H1 (cell line): ENCODE results near the gene CFAP97. TPM values are rescaled to one million over a fixed set of nuclear protein-coding genes. Genes with fewer than 3 reads are reported as not detected.

ENCODE experiments used
- CTCF ChIA-PET: fragments of 300-600 bp; sonication (Branson Sonifier 250); formaldehyde crosslinking; loops from one replicate; lab custom pipeline; 2021; ENCODE audit not compliant: partially characterized antibody; lab: Charles Lee
- POLR2A ChIA-PET: fragments of 300-600 bp; sonication (Branson Sonifier 250); formaldehyde crosslinking; loops from one replicate; lab custom pipeline; 2021; ENCODE audit warnings: inconsistent platforms; ENCODE audit not compliant: partially characterized antibody; lab: Charles Lee
- DNase-seq, 2 experiments: peaks; one replicate each; pipeline versions ENCODE4 v3.0.0 to v3.0.0-alpha.2; 2010 to 2022; ENCODE audit warnings: low spot score in 2 of 2, low read depth in 1 of 2, mixed read lengths in 1 of 2
- FAIRE-seq: peaks from 2 replicates; lab custom pipeline; 2011; peaks lifted over from hg19 to GRCh38; lab: Jason Lieb, UNC
- H2AFZ ChIP-seq: 2 replicates; pipeline ENCODE4 v1.8.1; 2012; ENCODE audit warnings: low read length, inconsistent platforms
- H2AK5ac ChIP-seq: 2 replicates; pipeline ENCODE4 v1.6.1; 2013; ENCODE audit warnings: low read depth, low read length
- H2BK120ac ChIP-seq: replicated peaks from 2 replicates; pipeline ENCODE3; 2013; ENCODE audit warnings: low read depth, low read length, inconsistent platforms
- H2BK12ac ChIP-seq: 2 replicates; pipeline ENCODE4 v1.6.1; 2013; ENCODE audit warnings: low read depth, low read length
- H2BK15ac ChIP-seq: 2 replicates; pipeline ENCODE4 v1.6.1; 2013; ENCODE audit warnings: low read length
- H2BK20ac ChIP-seq: 2 replicates; pipeline ENCODE4 v1.6.1; 2013; ENCODE audit warnings: low read length
- H2BK5ac ChIP-seq: 2 replicates; pipeline ENCODE4 v1.6.1; 2013; ENCODE audit warnings: low read depth, low read length
- H3K14ac ChIP-seq: 2 replicates; pipeline ENCODE4 v1.6.1; 2013; ENCODE audit warnings: inconsistent platforms; ENCODE audit not compliant: insufficient read length
- H3K18ac ChIP-seq: 2 replicates; pipeline ENCODE4 v1.6.1; 2013; ENCODE audit warnings: low read length; ENCODE audit errors: extremely low read depth
- H3K23ac ChIP-seq: 2 replicates; pipeline ENCODE4 v1.6.1; 2013; ENCODE audit warnings: inconsistent platforms; ENCODE audit not compliant: insufficient read length
- H3K23me2 ChIP-seq: 2 replicates; pipeline ENCODE4 v1.6.1; 2013; ENCODE audit warnings: low read depth, low read length
- H3K27ac ChIP-seq: 2 replicates; pipeline ENCODE4 v1.6.1; 2011; ENCODE audit warnings: low read depth, low read length, inconsistent platforms
- H3K27me3 ChIP-seq, 4 experiments: replicated peaks in 1 of 4; 1 replicate in 1 of 4; 2 replicates in 3 of 4; pipeline versions ENCODE4 v1.6.1 to v1.8.1; 2011 to 2013; ENCODE audit warnings: low read length in 3 of 4, mild to moderate bottlenecking in 3 of 4, inconsistent platforms in 2 of 4, mixed read lengths in 2 of 4, moderate library complexity in 1 of 4; ENCODE audit not compliant: control insufficient read depth in 3 of 4, insufficient read depth in 3 of 4; ENCODE audit errors: extremely low read depth in 1 of 4
- H3K36me3 ChIP-seq, 4 experiments: 2 replicates each; pipeline versions ENCODE4 v1.6.1 to v1.8.1; 2011 to 2013; ENCODE audit warnings: mild to moderate bottlenecking in 4 of 4, low read length in 3 of 4, moderate library complexity in 2 of 4, control low read depth in 1 of 4, inconsistent platforms in 1 of 4; ENCODE audit not compliant: insufficient read depth in 4 of 4, control insufficient read depth in 2 of 4
- H3K4ac ChIP-seq: replicated peaks from 2 replicates; pipeline ENCODE3; 2013; ENCODE audit warnings: low read length, low read depth, mixed read lengths, inconsistent platforms; ENCODE audit not compliant: insufficient read length
- H3K4me1 ChIP-seq, 4 experiments: replicated peaks in 1 of 4; 1 replicate in 1 of 4; 2 replicates in 3 of 4; pipeline versions ENCODE4 v1.6.1 to v1.8.1; 2011 to 2013; ENCODE audit warnings: low read length in 3 of 4, inconsistent platforms in 2 of 4, mixed read lengths in 1 of 4; ENCODE audit not compliant: insufficient read depth in 4 of 4, control insufficient read depth in 3 of 4
- H3K4me2 ChIP-seq, 2 experiments: 2 replicates each; pipeline versions ENCODE4 v1.6.1 to v1.8.1; 2011 to 2013; ENCODE audit warnings: low read depth in 2 of 2, low read length in 2 of 2, control low read depth in 1 of 2, inconsistent platforms in 1 of 2, mild to moderate bottlenecking in 1 of 2; ENCODE audit not compliant: insufficient read depth in 1 of 2
- H3K4me3 ChIP-seq, 4 experiments: fragments of 200-600, 300-600 bp in 1 of 4; sonication (generic), shearing (Covaris generic), sonication (Bioruptor Twin) in 1 of 4; 2 replicates each; pipeline versions ENCODE4 v1.5.1 to v1.8.1; 2011 to 2016; ENCODE audit warnings: low read length in 4 of 4, low read depth in 3 of 4, control low read depth in 2 of 4, inconsistent platforms in 2 of 4, mild to moderate bottlenecking in 2 of 4, mixed read lengths in 1 of 4, moderate library complexity in 1 of 4; ENCODE audit not compliant: insufficient read depth in 2 of 4; ENCODE audit errors: extremely low read depth in 1 of 4
- H3K56ac ChIP-seq: replicated peaks from 2 replicates; pipeline ENCODE3; 2013; ENCODE audit warnings: low read depth, mild to moderate bottlenecking, mixed read lengths, low read length, inconsistent platforms; ENCODE audit not compliant: insufficient read length
- H3K79me1 ChIP-seq: 2 replicates; pipeline ENCODE4 v1.6.1; 2013; ENCODE audit warnings: low read depth, low read length, control low read depth
- H3K79me2 ChIP-seq, 2 experiments: 2 replicates each; pipeline versions ENCODE4 v1.6.1 to v1.8.1; 2012 to 2013; ENCODE audit warnings: low read length in 2 of 2, mild to moderate bottlenecking in 2 of 2, inconsistent platforms in 1 of 2; ENCODE audit not compliant: insufficient read depth in 2 of 2, control insufficient read depth in 1 of 2
- H3K9ac ChIP-seq, 4 experiments: replicated peaks in 1 of 4; 1 replicate in 1 of 4; 2 replicates in 3 of 4; pipeline versions ENCODE4 v1.6.1 to v1.8.1; 2011 to 2013; ENCODE audit warnings: low read depth in 3 of 4, low read length in 3 of 4, control low read depth in 2 of 4, mild to moderate bottlenecking in 2 of 4, moderate library complexity in 2 of 4, inconsistent platforms in 1 of 4; ENCODE audit errors: extremely low read depth in 1 of 4
- H3K9me3 ChIP-seq, 2 experiments: 2 replicates each; pipeline versions ENCODE4 v1.6.1 to v1.8.1; 2012 to 2013; ENCODE audit warnings: mild to moderate bottlenecking in 2 of 2, moderate library complexity in 2 of 2, control low read depth in 1 of 2, inconsistent platforms in 1 of 2, low read depth in 1 of 2, low read length in 1 of 2, mixed read lengths in 1 of 2; ENCODE audit not compliant: insufficient read depth in 2 of 2
- H4K20me1 ChIP-seq, 2 experiments: replicated peaks in 1 of 2; 2 replicates each; pipeline versions ENCODE3 to v1.8.1; 2011 to 2013; ENCODE audit warnings: inconsistent platforms in 2 of 2, low read length in 2 of 2, mild to moderate bottlenecking in 1 of 2; ENCODE audit not compliant: insufficient read depth in 2 of 2, control insufficient read depth in 1 of 2
- H4K5ac ChIP-seq: 2 replicates; pipeline ENCODE4 v1.6.1; 2013; ENCODE audit warnings: low read length, low read depth, mixed read lengths, inconsistent platforms; ENCODE audit not compliant: insufficient read length
- H4K8ac ChIP-seq: 2 replicates; pipeline ENCODE4 v1.8.0; 2013; ENCODE audit warnings: mild to moderate bottlenecking, moderate library complexity, low read length, inconsistent platforms; ENCODE audit not compliant: insufficient read depth; ENCODE audit errors: extremely low read depth
- H4K91ac ChIP-seq: replicated peaks from 2 replicates; pipeline ENCODE3; 2013; ENCODE audit warnings: low read length, mixed read lengths, inconsistent platforms; ENCODE audit not compliant: insufficient read length
- EZH2 ChIP-seq: fragments of 200-600 bp; sonication (generic); IDR thresholded peaks from 2 replicates; pipeline ENCODE4 v1.7.1; 2012; ENCODE audit warnings: low read depth, mild to moderate bottlenecking, moderate library complexity, low read length, inconsistent platforms; ENCODE audit not compliant: severe bottlenecking
- KDM4A ChIP-seq: IDR thresholded peaks from one replicate; pipeline ENCODE4 v1.7.1; 2012; ENCODE audit warnings: low read depth, mild to moderate bottlenecking, moderate library complexity, low read length, inconsistent platforms; ENCODE audit not compliant: severe bottlenecking
- PHF8 ChIP-seq: fragments of 200-600 bp; sonication (generic); conservative IDR thresholded peaks from 2 replicates; pipeline ENCODE4 v1.7.1; 2012; ENCODE audit warnings: low read depth, mild to moderate bottlenecking, inconsistent platforms, low read length, moderate library complexity
- RBBP5 ChIP-seq: IDR thresholded peaks from 2 replicates; pipeline ENCODE4 v1.7.1; 2012; ENCODE audit warnings: low read depth, mild to moderate bottlenecking, inconsistent platforms, low read length, moderate library complexity, borderline replicate concordance
- RXRA ChIP-seq: IDR thresholded peaks from 2 replicates; pipeline ENCODE4 v1.6.1; 2011; ENCODE audit warnings: low read depth, mild to moderate bottlenecking, low read length, moderate library complexity; ENCODE audit not compliant: insufficient read depth
- SIN3A ChIP-seq, 2 experiments: IDR thresholded peaks in 1 of 2; conservative IDR thresholded peaks in 1 of 2; 2 replicates each; pipeline ENCODE4 v1.6.1; 2011 to 2012; ENCODE audit warnings: low read length in 2 of 2, improper control_type of control experiment in 1 of 2, low read depth in 1 of 2, mild to moderate bottlenecking in 1 of 2
- TBP ChIP-seq: IDR thresholded peaks from 2 replicates; pipeline ENCODE4 v1.6.1; 2011; ENCODE audit warnings: low read depth, low read length, improper control_type of control experiment
- WGBS, 2 experiments: shearing (Covaris generic) in 1 of 2; methylation state at CpG; one replicate each; pipeline versions ENCODE4 v1.1.6 to v1.1.7; 2013 to 2015; ENCODE audit warnings: low lambda C conversion rate in 2 of 2, mixed read lengths in 2 of 2, inconsistent platforms in 1 of 2, low coverage in 1 of 2, missing lambda C conversion rate in 1 of 2; ENCODE audit not compliant: insufficient replicate concordance in 2 of 2, insufficient coverage in 1 of 2, insufficient read length in 1 of 2; ENCODE audit errors: extremely low coverage in 1 of 2, missing lambda C conversion rate in 1 of 2; 5-methylcytosine and 5-hydroxymethylcytosine counted together
- polyA plus RNA-seq, 7 experiments: library from polyadenylated mRNA; depleted of rRNA in 3 of 7; stranded (reverse) in 5 of 7; unstranded in 2 of 7; fragments of >200 nt in 5 of 7; fragments of 200-250 nt in 2 of 7; gene quantifications; 1 replicate in 5 of 7; 2 replicates in 1 of 7; 4 replicates in 1 of 7; pipeline versions ENCODE4 v1.2.1 to v1.2.3, GENCODE V29; 2011 to 2013; ENCODE audit warnings: missing spikeins in 2 of 7, mixed read lengths in 2 of 7
- total RNA-seq: library from RNA; stranded (reverse); fragmentation: NEBNext Ultra II Directional; extraction: Animal tissue kit (Norgen Biotek cat#: 25700); gene quantifications from 2 replicates; pipeline ENCODE4 v1.2.1, GENCODE V29; 2021
- TF ChIP-seq, protein P1 (sequence below): IDR thresholded peaks from 2 replicates; pipeline ENCODE4 v1.6.1; 2012; ENCODE audit warnings: inconsistent platforms

CFAP97 gene
- total and polyA plus RNA-seq, 2 of the 8 experiments (the other 6 are each of a cell fraction or from before 2014, with no cell fraction given), result 9.2 to 40.4 TPM

- FAIRE-seq, result no peak
- Histone ChIP-seq H4K5ac (peak overlapping the region; percentile 78), H3K4me2 (peak overlapping the region; percentile 89 to 90), H3K56ac (peak overlapping the region; percentile 64), H3K9me3 (no peaks in the 10 kb centered on the region; a peak in 1 of 4 replicates), H3K27ac (no peak overlapping the region), H2BK20ac (peak overlapping the region; percentile 65; the same call in 1 of the 2 replicates), H2BK15ac (0 out of 2 replicates have a peak overlapping the region, but pooled peaks have one; percentile 63), H4K8ac (peak overlapping the region; percentile 96), H2BK5ac (peak overlapping the region; percentile 62; the same call in 1 of the 2 replicates), H3K36me3 (no peaks in the 10 kb centered on the region), H3K9ac (peak overlapping the region in 3 of 4 experiments; percentile 28 to 39 (median 29); a peak in 3 of 7 replicates), H3K4ac (peak overlapping the region; percentile 88), H4K91ac (peak overlapping the region; percentile 96), H3K23me2 (peaks cover 11% of the 10 kb centered on the region; the same call in 1 of the 2 replicates), H2AK5ac (no peak overlapping the region), H4K20me1 (no peaks in the 10 kb centered on the region), H2BK12ac (no peak overlapping the region; the same call in 1 of the 2 replicates), H3K23ac (no peak overlapping the region), H3K27me3 (peaks cover 1 to 22% (median 17%) of the 10 kb centered on the region in 4 experiments), H3K4me3 (peak overlapping the region; percentile 47 to 70 (median 60)), H3K4me1 (peaks cover 4 to 8% (median 6%) of the 10 kb centered on the region in 4 experiments; a peak in 6 of 7 replicates), H3K79me2 (no peaks in the 10 kb centered on the region), H3K14ac (no peak overlapping the region), H3K79me1 (no peaks in the 10 kb centered on the region), H2AFZ (peak overlapping the region; percentile 43), H2BK120ac (peak overlapping the region; percentile 84), H3K18ac (peak overlapping the region; percentile 88)
- ChIA-PET POLR2A (interaction anchor here (1.0 to 3.1 kb wide), 6 partner anchors 10 to 108 kb away, joined by 3 to 17 read pairs (median 4); partner anchors contain the start of gene SLC25A4), CTCF (interaction anchor here (0.5 to 2.2 kb wide), 10 partner anchors 11 to 219 kb away, joined by 3 to 13 read pairs (median 4); partner anchors contain the start of genes HELT and SLC25A4)
- WGBS, 2 experiments, result 13% methylated on average over 51 of the region's 64 CpGs; no CpG with 5 or more reads in 1 of the 2 experiments
- DNase-seq, result peak in 1 of 2 experiments; percentile 77
- peak; percentile 17; the same call in 1 of the 2 replicates for TF ChIP-seq TBP
- TF ChIP-seq RXRA, result no peak
- peak; percentile 52 for TF ChIP-seq KDM4A
- 0 out of 2 replicates have a peak, but pooled peaks have one; percentile 32 for TF ChIP-seq RBBP5
- peak; percentile 51 for TF ChIP-seq EZH2
- 0 out of 4 replicates have a peak, but pooled peaks of 1 of the 2 experiments have one; percentile 41 for TF ChIP-seq SIN3A (conservative IDR thresholded peaks at IDR 0.05 in 1 of 2, IDR thresholded peaks at IDR 0.05 in 1 of 2; ENCODE audit: low read depth in 1 of 2, low read length in 2 of 2)
- TF ChIP-seq, protein P1, sequence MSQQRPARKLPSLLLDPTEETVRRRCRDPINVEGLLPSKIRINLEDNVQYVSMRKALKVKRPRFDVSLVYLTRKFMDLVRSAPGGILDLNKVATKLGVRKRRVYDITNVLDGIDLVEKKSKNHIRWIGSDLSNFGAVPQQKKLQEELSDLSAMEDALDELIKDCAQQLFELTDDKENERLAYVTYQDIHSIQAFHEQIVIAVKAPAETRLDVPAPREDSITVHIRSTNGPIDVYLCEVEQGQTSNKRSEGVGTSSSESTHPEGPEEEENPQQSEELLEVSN, result peak; percentile 67
- TF ChIP-seq PHF8, result peak; percentile 42
Measured at GRCh38 chr4:185127021-185127925, 76.5 kb downstream of the CFAP97 start.
